GM23338 (cell line): Measurements from ENCODE around the gene GNAI2. TPM values are rescaled to one million over a fixed set of nuclear protein-coding genes. Genes with fewer than 3 reads are reported as not detected.
A peak's percentile ranks its signal among the peaks of the same experiment; 100 is the strongest.

Experiments used
- ATAC-seq: fragments of 200-7000 bp; cut with Tn5 transposase; 3 replicates; pipeline ENCODE4 v1.9.1; 2020
- DNase-seq: peaks from one replicate; pipeline ENCODE4 v3.0.0-alpha.2; 2015; ENCODE audit warnings: low spot score
- H2AFZ ChIP-seq: fragments of 200-600 bp; sonication (generic); 2 replicates; pipeline ENCODE4 v1.8.0; 2016; ENCODE audit warnings: antibody characterized with exemption, mild to moderate bottlenecking, moderate library complexity
- H3F3A ChIP-seq: fragments of 200-600 bp; sonication (generic); replicated peaks from 2 replicates; pipeline ENCODE4 v1.8.0; 2017; ENCODE audit warnings: antibody characterized with exemption, mixed run types, low read depth
- H3K27ac ChIP-seq: fragments of 200-600 bp; sonication (generic); 2 replicates; pipeline ENCODE4 v1.6.1; 2016; ENCODE audit warnings: low read depth
- H3K27me3 ChIP-seq: fragments of 200-600 bp; sonication (generic); 2 replicates; pipeline ENCODE4 v1.8.0; 2016; ENCODE audit warnings: mild to moderate bottlenecking, mixed run types, moderate library complexity; ENCODE audit not compliant: insufficient read depth
- H3K36me3 ChIP-seq: fragments of 200-600 bp; sonication (generic); 2 replicates; pipeline ENCODE4 v1.8.0; 2016; ENCODE audit warnings: mild to moderate bottlenecking; ENCODE audit not compliant: insufficient read depth
- H3K4me1 ChIP-seq: fragments of 200-600 bp; sonication (generic); 2 replicates; pipeline ENCODE4 v1.8.0; 2016; ENCODE audit warnings: mild to moderate bottlenecking, moderate library complexity; ENCODE audit not compliant: insufficient read depth
- H3K4me2 ChIP-seq: fragments of 200-600 bp; sonication (generic); 2 replicates; pipeline ENCODE4 v1.7.1; 2017; ENCODE audit warnings: mixed run types
- H3K4me3 ChIP-seq: fragments of 200-600 bp; sonication (generic); 2 replicates; pipeline ENCODE4 v1.6.1; 2016; ENCODE audit warnings: mixed run types
- H3K79me2 ChIP-seq: fragments of 200-600 bp; sonication (generic); replicated peaks from 2 replicates; pipeline ENCODE4 v1.8.0; 2017; ENCODE audit warnings: mild to moderate bottlenecking; ENCODE audit not compliant: insufficient read depth
- H3K9me2 ChIP-seq: fragments of 200-600 bp; sonication (generic); 2 replicates; pipeline ENCODE4 v1.8.0; 2017; ENCODE audit not compliant: insufficient read depth
- H4K20me1 ChIP-seq: fragments of 200-600 bp; sonication (generic); replicated peaks from 2 replicates; pipeline ENCODE4 v1.8.0; 2017; ENCODE audit warnings: mild to moderate bottlenecking; ENCODE audit not compliant: insufficient read depth
- H3K27ac Mint-ChIP-seq: 2 replicates; pipeline ENCODE4 v1.8.0; 2020; ENCODE audit warnings: inconsistent platforms, mild to moderate bottlenecking, moderate library complexity, mixed read lengths
- H3K27me3 Mint-ChIP-seq: 3 replicates; pipeline ENCODE4 v1.8.0; 2022; ENCODE audit warnings: low read depth, mild to moderate bottlenecking, moderate library complexity, mixed read lengths, inconsistent platforms; ENCODE audit not compliant: insufficient read depth, poor library complexity
- H3K36me3 Mint-ChIP-seq: 3 replicates; pipeline ENCODE4 v1.8.0; 2021; ENCODE audit warnings: low read depth, mild to moderate bottlenecking, inconsistent platforms, moderate library complexity, mixed read lengths
- H3K4me1 Mint-ChIP-seq: 3 replicates; pipeline ENCODE4 v1.8.0; 2020; ENCODE audit warnings: mild to moderate bottlenecking, inconsistent platforms, mixed read lengths
- H3K4me3 Mint-ChIP-seq: 3 replicates; pipeline ENCODE4 v1.8.0; 2021; ENCODE audit warnings: moderate library complexity, mild to moderate bottlenecking, inconsistent platforms, mixed read lengths
- H3K9me3 Mint-ChIP-seq: 3 replicates; pipeline ENCODE4 v1.8.0; 2020; ENCODE audit warnings: moderate library complexity, mild to moderate bottlenecking, inconsistent platforms, mixed read lengths
- CREB1 ChIP-seq: fragments of 250-450 bp; sonication (Bioruptor Pico); IDR thresholded peaks from 2 replicates; pipeline ENCODE4 v1.5.0; 2020; ENCODE audit warnings: low read depth, mild to moderate bottlenecking, moderate library complexity
- EZH2 ChIP-seq: fragments of 200-600 bp; sonication (generic); IDR thresholded peaks from one replicate; pipeline ENCODE4 v1.8.0; 2017; ENCODE audit warnings: antibody characterized with exemption, mild to moderate bottlenecking, low read depth; ENCODE audit not compliant: unreplicated experiment
- JUNB ChIP-seq: IDR thresholded peaks from one replicate; pipeline ENCODE4 v1.6.1; 2016; ENCODE audit warnings: antibody characterized with exemption; ENCODE audit not compliant: unreplicated experiment
- NANOG ChIP-seq: IDR thresholded peaks from 2 replicates; pipeline ENCODE4 v1.6.1; 2016; ENCODE audit warnings: antibody characterized with exemption, borderline replicate concordance
- POLR2AphosphoS5 ChIP-seq: IDR thresholded peaks from 2 replicates; pipeline ENCODE4 v1.6.1; 2016; ENCODE audit warnings: antibody characterized with exemption, low read depth
- REST ChIP-seq: IDR thresholded peaks from one replicate; pipeline ENCODE4 v1.6.1; 2018; ENCODE audit warnings: antibody characterized with exemption; ENCODE audit not compliant: unreplicated experiment
- STAT1 ChIP-seq: IDR thresholded peaks from one replicate; pipeline ENCODE4 v1.6.1; 2016; ENCODE audit warnings: antibody characterized with exemption; ENCODE audit not compliant: unreplicated experiment
- ZNF114 ChIP-seq: fragments of 250-450 bp; sonication (Bioruptor Pico); IDR thresholded peaks from 2 replicates; pipeline ENCODE4 v1.5.0; 2020; ENCODE audit warnings: mild to moderate bottlenecking, moderate library complexity
- ZNF331 ChIP-seq: fragments of 250-450 bp; sonication (Bioruptor Pico); IDR thresholded peaks from 2 replicates; pipeline ENCODE4 v1.5.0; 2020; ENCODE audit warnings: low read depth, mild to moderate bottlenecking, moderate library complexity
- ZNF462 ChIP-seq: fragments of 250-450 bp; sonication (Bioruptor Pico); IDR thresholded peaks from 2 replicates; pipeline ENCODE4 v1.5.0; 2020; ENCODE audit warnings: mild to moderate bottlenecking, moderate library complexity
- polyA plus RNA-seq: library from polyadenylated mRNA; unstranded; fragments of >200 nt; fragmentation: Nextera tagmentation; extraction: Ambion mirVana; gene quantifications from 2 replicates; pipeline ENCODE4 v1.2.1, GENCODE V29; 2016
- total RNA-seq: library from RNA; depleted of rRNA; stranded (reverse); fragments of >200 nt; shearing (Covaris generic); gene quantifications from 2 replicates; pipeline ENCODE4 v1.2.3, GENCODE V29; 2014
- TF ChIP-seq, protein P1 (sequence below), 2 experiments: fragments of 200-600 bp in 1 of 2; sonication (generic) in 1 of 2; conservative IDR thresholded peaks; 2 replicates each; pipeline versions ENCODE4 v1.5.1 to v1.6.1; 2016 to 2017; ENCODE audit warnings: antibody characterized with exemption in 2 of 2, low read depth in 2 of 2, mild to moderate bottlenecking in 2 of 2, moderate library complexity in 1 of 2

Gene GNAI2
- total and polyA plus RNA-seq, 2 experiments from 2014 or later: 138 to 153 TPM

GRCh38 chr3:50275141-50275995 lies 39.4 kb downstream of the GNAI2 start (continued):
- TF ChIP-seq REST (no peak), STAT1 (no peak), CREB1 (CRISPR knock-in tag) (no peak), NANOG (no peak), POLR2AphosphoS5 (no peak)

DNA sequence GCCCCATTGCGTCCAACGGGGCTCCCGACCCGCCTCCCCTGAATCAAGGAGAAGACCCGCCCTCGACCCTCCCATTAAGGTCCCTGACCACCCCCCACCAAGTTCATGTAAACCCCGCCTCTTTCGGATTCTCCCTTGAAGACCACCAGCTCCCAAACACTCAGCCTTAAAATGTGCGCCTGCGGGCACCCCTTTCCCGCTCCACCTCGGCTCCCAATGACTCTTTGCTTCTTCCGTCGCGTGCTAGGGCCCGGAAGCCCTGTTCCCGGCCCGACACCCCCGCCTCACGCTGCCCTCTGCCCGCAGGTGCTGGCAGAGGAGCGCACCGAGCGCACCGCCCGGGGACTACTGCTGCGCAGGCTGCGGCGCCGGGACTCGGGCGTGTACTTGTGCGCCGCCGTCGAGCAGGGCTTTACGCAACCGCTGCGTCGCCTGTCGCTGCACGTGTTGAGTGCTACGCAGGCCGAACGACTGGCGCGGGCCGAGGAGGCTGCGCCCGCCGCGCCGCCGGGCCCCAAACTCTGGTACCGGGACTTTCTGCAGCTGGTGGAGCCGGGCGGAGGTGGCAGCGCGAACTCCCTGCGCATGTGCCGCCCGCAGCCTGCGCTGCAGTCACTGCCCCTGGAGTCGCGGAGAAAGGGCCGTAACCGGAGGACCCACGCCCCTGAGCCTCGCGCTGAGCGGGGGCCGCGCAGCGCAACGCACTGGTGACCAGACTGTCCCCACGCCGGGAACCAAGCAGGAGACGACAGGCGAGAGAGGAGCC lies 40.2 kb downstream of the GNAI2 start:
- DNase-seq: peak; percentile 89
- peak overlapping the region; percentile 86 for H3K4me2 ChIP-seq
- peaks cover 30% of the 10 kb centered on the region for H3K4me1 Mint-ChIP-seq
- peak overlapping the region; percentile 78 for H3K4me3 Mint-ChIP-seq
- peak overlapping the region; percentile 63 for H3K4me3 ChIP-seq
- no peaks in the 10 kb centered on the region for H3K9me2 ChIP-seq
- H3K27me3 Mint-ChIP-seq: peaks cover 51% of the 10 kb centered on the region
- H2AFZ ChIP-seq: peak overlapping the region; percentile 80
- ATAC-seq: peak; percentile 34
- no peaks in the 10 kb centered on the region for H3K36me3 Mint-ChIP-seq
- H3K36me3 ChIP-seq: no peaks in the 10 kb centered on the region
- peaks cover 10% of the 10 kb centered on the region; the same call in 1 of the 2 replicates for H3F3A ChIP-seq
- H3K79me2 ChIP-seq: no peaks in the 10 kb centered on the region
- H3K27ac ChIP-seq: no peak overlapping the region
- H4K20me1 ChIP-seq: no peaks in the 10 kb centered on the region
- peaks cover 57% of the 10 kb centered on the region for H3K27me3 ChIP-seq
- H3K27ac Mint-ChIP-seq: no peak overlapping the region
- H3K4me1 ChIP-seq: peaks cover 3% of the 10 kb centered on the region; the same call in 1 of the 2 replicates
- H3K9me3 Mint-ChIP-seq: no peaks in the 10 kb centered on the region
- TF ChIP-seq CREB1 (CRISPR knock-in tag) (peak; percentile 75), ZNF462 (no peak), POLR2AphosphoS5 (peak; percentile 40; the same call in 1 of the 2 replicates), JUNB (no peak), EZH2 (no peak), ZNF331 (CRISPR knock-in tag) (no peak), ZNF114 (no peak)
- TF ChIP-seq, protein P1, sequence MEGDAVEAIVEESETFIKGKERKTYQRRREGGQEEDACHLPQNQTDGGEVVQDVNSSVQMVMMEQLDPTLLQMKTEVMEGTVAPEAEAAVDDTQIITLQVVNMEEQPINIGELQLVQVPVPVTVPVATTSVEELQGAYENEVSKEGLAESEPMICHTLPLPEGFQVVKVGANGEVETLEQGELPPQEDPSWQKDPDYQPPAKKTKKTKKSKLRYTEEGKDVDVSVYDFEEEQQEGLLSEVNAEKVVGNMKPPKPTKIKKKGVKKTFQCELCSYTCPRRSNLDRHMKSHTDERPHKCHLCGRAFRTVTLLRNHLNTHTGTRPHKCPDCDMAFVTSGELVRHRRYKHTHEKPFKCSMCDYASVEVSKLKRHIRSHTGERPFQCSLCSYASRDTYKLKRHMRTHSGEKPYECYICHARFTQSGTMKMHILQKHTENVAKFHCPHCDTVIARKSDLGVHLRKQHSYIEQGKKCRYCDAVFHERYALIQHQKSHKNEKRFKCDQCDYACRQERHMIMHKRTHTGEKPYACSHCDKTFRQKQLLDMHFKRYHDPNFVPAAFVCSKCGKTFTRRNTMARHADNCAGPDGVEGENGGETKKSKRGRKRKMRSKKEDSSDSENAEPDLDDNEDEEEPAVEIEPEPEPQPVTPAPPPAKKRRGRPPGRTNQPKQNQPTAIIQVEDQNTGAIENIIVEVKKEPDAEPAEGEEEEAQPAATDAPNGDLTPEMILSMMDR (conservative IDR thresholded peaks at IDR 0.05; ENCODE audit: low read depth in 2 of 2): no peak
